NCI-H1694 (cell line): ENCODE measurements around the gene KLK3.

Source experiments
- DNase-seq: peaks from one replicate; lab custom pipeline; 2025; lab: John Stamatoyannopoulos, UW

KLK3 gene

GRCh38 chr19:50898018-50898417, 43.3 kb downstream of the KLK3 start:
- DNase-seq: no peak

DNA sequence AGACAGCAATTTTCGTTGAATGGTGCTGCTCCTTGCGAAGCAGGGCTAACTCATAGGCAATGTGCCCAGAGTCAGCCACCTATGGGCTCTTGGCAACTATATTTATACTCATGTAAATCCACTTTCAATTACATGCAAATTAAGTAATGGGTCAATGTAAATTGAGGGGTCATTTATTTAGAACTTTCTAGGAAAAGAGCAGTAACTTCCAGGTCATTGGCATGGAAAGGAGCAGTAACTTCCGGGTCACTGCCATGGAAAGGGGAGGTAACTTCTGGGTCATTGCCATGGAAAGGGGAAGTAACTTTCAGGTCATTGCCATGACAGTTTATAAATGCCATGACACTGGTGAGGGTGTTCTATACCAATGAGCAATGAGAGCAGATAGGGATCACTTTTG, 44.9 kb downstream of the KLK3 start:
- DNase-seq: no peak

DNA sequence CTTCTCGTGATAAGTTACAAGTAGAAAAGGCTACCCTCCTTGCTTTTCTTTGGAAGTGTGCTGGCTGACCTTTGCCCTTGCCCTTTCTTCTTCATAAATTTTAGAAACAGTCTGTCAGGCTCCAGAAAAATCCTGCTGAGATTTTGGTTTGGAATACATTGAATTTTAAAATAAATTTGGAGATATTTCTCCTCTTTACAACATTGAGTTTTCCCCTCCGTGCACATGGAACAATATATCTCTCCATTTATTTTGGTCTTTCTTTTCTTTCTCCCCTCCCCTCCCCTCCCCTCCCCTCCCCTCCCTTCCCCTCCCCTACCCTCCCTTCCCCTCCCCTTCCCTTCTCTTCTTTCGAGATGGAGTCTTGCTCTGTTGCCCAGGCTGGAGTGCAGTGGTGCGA, 47.9 kb downstream of the KLK3 start:
- DNase-seq: no peak

DNA sequence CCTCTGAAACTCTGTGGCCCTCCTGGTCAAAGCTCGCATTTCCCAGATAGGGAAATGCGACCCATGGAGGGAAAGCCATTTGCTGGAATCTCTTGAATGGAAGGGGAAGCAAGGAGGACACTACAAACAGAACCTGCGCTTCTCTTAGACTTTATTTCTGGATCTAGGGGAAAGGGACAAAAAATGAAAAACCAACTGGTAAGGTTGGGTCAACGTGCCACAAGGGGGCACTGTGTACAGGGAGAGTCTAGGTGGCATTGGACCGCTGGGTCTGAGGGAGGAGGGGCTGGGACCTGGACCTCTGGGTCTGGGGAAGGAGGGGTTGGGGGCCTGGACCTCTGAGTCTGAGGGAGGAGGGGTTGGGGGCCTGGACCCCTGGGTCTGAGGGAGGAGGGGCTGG, 51.5 kb downstream of the KLK3 start:
- no peak for DNase-seq

- no peak for DNase-seq
Observed at GRCh38 chr19:50908336-50908735, 53.6 kb downstream of the KLK3 start.

DNA sequence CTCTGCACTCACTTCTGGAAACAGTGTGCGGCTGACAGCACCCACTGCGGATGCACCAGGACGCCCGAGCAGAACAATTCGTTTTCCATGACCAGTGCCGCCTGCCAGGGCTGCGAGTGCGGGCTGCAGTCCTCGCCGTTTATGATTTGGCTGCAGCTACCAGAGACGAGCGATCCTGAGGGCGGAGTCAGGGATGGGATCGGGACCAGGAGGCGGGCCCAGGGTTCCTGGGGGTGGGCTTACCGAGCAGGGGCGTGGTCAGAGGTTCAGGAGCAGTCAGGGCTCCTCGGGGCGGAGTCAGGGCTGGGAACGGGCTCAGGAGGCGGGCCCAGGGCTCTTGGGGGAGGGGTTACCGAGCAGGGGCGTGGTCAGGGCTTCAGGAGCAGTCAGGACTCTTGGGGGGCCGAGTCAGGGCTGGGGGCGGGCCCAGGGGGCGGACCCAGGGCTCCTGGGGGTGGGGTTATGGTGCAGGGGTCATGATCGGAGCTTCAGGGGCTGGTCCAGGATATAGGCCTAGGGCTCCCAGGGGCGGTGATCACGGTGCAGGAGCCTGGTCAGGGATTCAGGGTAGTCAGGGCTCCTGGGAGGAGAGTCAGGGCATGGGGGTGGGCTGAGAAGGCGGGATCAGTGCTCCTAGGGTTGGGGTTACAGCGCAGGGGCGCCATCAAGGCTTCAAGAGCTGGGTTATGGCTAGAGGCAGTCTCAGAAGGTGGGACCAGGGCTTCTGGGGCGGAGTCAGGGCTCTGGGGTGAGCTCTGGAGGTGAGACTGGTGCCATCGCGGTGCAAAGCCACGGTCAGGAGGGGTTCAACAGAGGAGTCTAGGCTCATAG, 54.7 kb downstream of the KLK3 start:
- DNase-seq: no peak
